ENCODE measurements around the gene WDR48.

- TF ChIP-seq CTCF (conservative IDR thresholded peaks at IDR 0.05; ENCODE audit: low read depth in 2 of 2): no peak
- TF ChIP-seq JUNB (IDR thresholded peaks at IDR 0.05; ENCODE audit: unreplicated experiment): no peak
- TF ChIP-seq POLR2AphosphoS5 (IDR thresholded peaks at IDR 0.05; ENCODE audit: low read depth): no peak
- no peak for TF ChIP-seq EZH2 (IDR thresholded peaks at IDR 0.05; ENCODE audit: low read depth, unreplicated experiment)
- TF ChIP-seq EZH2phosphoT487 (IDR thresholded peaks at IDR 0.05; ENCODE audit: unreplicated experiment): no peak
- TF ChIP-seq REST (IDR thresholded peaks at IDR 0.05; ENCODE audit: unreplicated experiment): no peak
- no peak for TF ChIP-seq CREB1 (CRISPR knock-in tag; IDR thresholded peaks at IDR 0.05; ENCODE audit: low read depth)
- TF ChIP-seq STAT1 (IDR thresholded peaks at IDR 0.05; ENCODE audit: unreplicated experiment): no peak
- no peak for TF ChIP-seq ETS1 (IDR thresholded peaks at IDR 0.05)
Observed at GRCh38 chr3:39128951-39129350, 77.1 kb downstream of the WDR48 start.

Measured in GM23338 (cell line).